Endometrial microvascular endothelial cells (primary cell): ENCODE data around the gene FCHSD2. TPM values are rescaled to one million over a fixed set of nuclear protein-coding genes. Genes with fewer than 3 reads are reported as not detected.

ENCODE experiments used
- total RNA-seq: library from RNA; depleted of rRNA; stranded (reverse); fragments of >200 nt; gene quantifications from one replicate; pipeline ENCODE4 v1.2.3, GENCODE V29; 2015; ENCODE audit errors: inconsistent ontology term

FCHSD2 gene
- total RNA-seq, 1 donor from 2014 or later = 15.5 TPM

Other genes starting within 250 kb of the FCHSD2 start
- 9.0 TPM for gene P2RY2, start 76.0 kb upstream of the FCHSD2 start, total RNA-seq
- gene P2RY6, start 130.0 kb upstream of the FCHSD2 start, total RNA-seq = not detected
- gene ARHGEF17, start 166.0 kb upstream of the FCHSD2 start, total RNA-seq = 11.3 TPM
- gene RELT, start 234.1 kb upstream of the FCHSD2 start, total RNA-seq = 10.8 TPM